ENCODE data around the gene GBGT1.

The GBGT1 gene

GRCh38 chr9:133141833-133142595 lies 21.7 kb downstream of the GBGT1 start:
- no peak overlapping the region for H3K9ac ChIP-seq (ENCODE audit: low read length)
- H3K4me1 ChIP-seq (ENCODE audit: low read length), result peaks cover 14% of the 10 kb centered on the region
- H3K27ac ChIP-seq (ENCODE audit: low read length), result no peak overlapping the region
- H3K4me2 ChIP-seq (ENCODE audit: low read length), result no peak overlapping the region
- H4K20me1 ChIP-seq (ENCODE audit: insufficient read depth, low read length), result peaks cover 95% of the 10 kb centered on the region
- H3K9me3 ChIP-seq (ENCODE audit: insufficient read depth, low read length), result no peaks in the 10 kb centered on the region
- no peak overlapping the region for H2AFZ ChIP-seq (ENCODE audit: low read depth, low read length)
- TF ChIP-seq EZH2phosphoT487 (IDR thresholded peaks at IDR 0.05; ENCODE audit: low read depth) (no peak), CTCF (IDR thresholded peaks at IDR 0.05; ENCODE audit: low read depth, low read length) (no peak)
- peaks cover 6% of the 10 kb centered on the region for H3K36me3 ChIP-seq (replicated peaks; ENCODE audit: low read depth, low read length)
- peaks cover 80% of the 10 kb centered on the region for H3K79me2 ChIP-seq (ENCODE audit: low read length)
- no peaks in the 10 kb centered on the region for H3K27me3 ChIP-seq (ENCODE audit: low read depth, low read length)
- H3K4me3 ChIP-seq (ENCODE audit: low read length), result no peak overlapping the region

- Histone ChIP-seq H3K4me3 (ENCODE audit: low read length) (no peak overlapping the region), H3K36me3 (replicated peaks; ENCODE audit: low read depth, low read length) (peaks cover 2% of the 10 kb centered on the region), H3K27ac (ENCODE audit: low read length) (no peak overlapping the region), H2AFZ (ENCODE audit: low read depth, low read length) (no peak overlapping the region), H3K27me3 (ENCODE audit: low read depth, low read length) (no peaks in the 10 kb centered on the region), H3K4me2 (ENCODE audit: low read length) (no peak overlapping the region), H4K20me1 (ENCODE audit: insufficient read depth, low read length) (peaks cover 88% of the 10 kb centered on the region), H3K79me2 (ENCODE audit: low read length) (peaks cover 71% of the 10 kb centered on the region), H3K9me3 (ENCODE audit: insufficient read depth, low read length) (no peaks in the 10 kb centered on the region), H3K4me1 (ENCODE audit: low read length) (peaks cover 14% of the 10 kb centered on the region), H3K9ac (ENCODE audit: low read length) (no peak overlapping the region)
- no peak for TF ChIP-seq EZH2phosphoT487 (IDR thresholded peaks at IDR 0.05; ENCODE audit: low read depth)
- no peak for TF ChIP-seq CTCF (IDR thresholded peaks at IDR 0.05; ENCODE audit: low read depth, low read length)
These were observed 23.1 kb downstream of the GBGT1 start for GRCh38 chr9:133140606-133141005.

GRCh38 chr9:133140174-133140505 lies 23.6 kb downstream of the GBGT1 start:
- Histone ChIP-seq H3K9me3 (ENCODE audit: insufficient read depth, low read length) (no peaks in the 10 kb centered on the region), H3K36me3 (replicated peaks; ENCODE audit: low read depth, low read length) (peaks cover 2% of the 10 kb centered on the region), H3K4me1 (ENCODE audit: low read length) (peaks cover 14% of the 10 kb centered on the region), H3K79me2 (ENCODE audit: low read length) (peaks cover 71% of the 10 kb centered on the region), H4K20me1 (ENCODE audit: insufficient read depth, low read length) (peaks cover 88% of the 10 kb centered on the region), H3K4me3 (ENCODE audit: low read length) (no peak overlapping the region), H3K27me3 (ENCODE audit: low read depth, low read length) (no peaks in the 10 kb centered on the region), H2AFZ (ENCODE audit: low read depth, low read length) (no peak overlapping the region), H3K9ac (ENCODE audit: low read length) (no peak overlapping the region), H3K27ac (ENCODE audit: low read length) (no peak overlapping the region), H3K4me2 (ENCODE audit: low read length) (no peak overlapping the region)
- TF ChIP-seq EZH2phosphoT487 (IDR thresholded peaks at IDR 0.05; ENCODE audit: low read depth) (no peak), CTCF (IDR thresholded peaks at IDR 0.05; ENCODE audit: low read depth, low read length) (no peak)

GRCh38 chr9:133139246-133140173 lies 24.2 kb downstream of the GBGT1 start:
- Histone ChIP-seq H3K27me3 (ENCODE audit: low read depth, low read length) (no peaks in the 10 kb centered on the region), H4K20me1 (ENCODE audit: insufficient read depth, low read length) (peaks cover 88% of the 10 kb centered on the region), H3K4me3 (ENCODE audit: low read length) (no peak overlapping the region), H3K36me3 (replicated peaks; ENCODE audit: low read depth, low read length) (peaks cover 2% of the 10 kb centered on the region), H3K4me1 (ENCODE audit: low read length) (peaks cover 12% of the 10 kb centered on the region), H3K79me2 (ENCODE audit: low read length) (peaks cover 71% of the 10 kb centered on the region), H3K9me3 (ENCODE audit: insufficient read depth, low read length) (no peaks in the 10 kb centered on the region), H3K4me2 (ENCODE audit: low read length) (no peak overlapping the region), H3K9ac (ENCODE audit: low read length) (no peak overlapping the region), H3K27ac (ENCODE audit: low read length) (no peak overlapping the region), H2AFZ (ENCODE audit: low read depth, low read length) (no peak overlapping the region)
- TF ChIP-seq CTCF (IDR thresholded peaks at IDR 0.05; ENCODE audit: low read depth, low read length) (no peak), EZH2phosphoT487 (IDR thresholded peaks at IDR 0.05; ENCODE audit: low read depth) (no peak)
